Tibial nerve (tissue), 4 donors: ENCODE results near the gene KCNH3.

Source experiments
- EP300 ChIP-seq, 2 donors: sonication (generic); formaldehyde crosslinking; IDR thresholded peaks; one replicate each; pipeline ENCODE4 v1.6.1; 2017; ENCODE audit warnings: antibody characterized with exemption in 2 of 2, mild to moderate bottlenecking in 1 of 2
- TF ChIP-seq, protein P1 (sequence below), 5 experiments: fragments of 200-600 bp in 3 of 5; fragments of 450-650 bp in 2 of 5; sonication (generic) in 3 of 5; IDR thresholded peaks; one replicate each; pipeline ENCODE4 v1.5.1; 2016 to 2019; ENCODE audit warnings: antibody characterized with exemption in 5 of 5, mild to moderate bottlenecking in 3 of 5, moderate library complexity in 2 of 5

DNA sequence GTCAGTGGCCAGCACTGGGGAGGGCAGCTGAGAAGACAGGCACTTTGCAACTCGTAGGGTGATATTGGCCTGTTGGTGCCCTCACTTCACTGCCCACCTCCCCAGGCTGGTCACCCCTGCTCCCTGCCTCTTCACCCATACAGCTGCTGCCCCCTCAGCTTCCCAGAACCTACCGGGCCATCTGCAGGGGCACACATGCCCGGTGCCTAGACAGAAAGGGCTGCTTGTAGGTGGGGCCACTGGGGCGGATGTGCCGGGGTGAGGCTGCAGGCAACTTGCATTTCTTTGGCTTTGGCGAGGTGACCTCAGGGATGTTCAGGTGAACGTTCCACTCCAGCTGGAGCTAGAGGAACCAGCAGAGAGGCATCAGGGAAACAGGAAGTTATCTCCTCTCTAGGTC, 49.5 kb downstream of the KCNH3 start:
- no peak for TF ChIP-seq EP300 (IDR thresholded peaks at IDR 0.05)
- TF ChIP-seq, protein P1, sequence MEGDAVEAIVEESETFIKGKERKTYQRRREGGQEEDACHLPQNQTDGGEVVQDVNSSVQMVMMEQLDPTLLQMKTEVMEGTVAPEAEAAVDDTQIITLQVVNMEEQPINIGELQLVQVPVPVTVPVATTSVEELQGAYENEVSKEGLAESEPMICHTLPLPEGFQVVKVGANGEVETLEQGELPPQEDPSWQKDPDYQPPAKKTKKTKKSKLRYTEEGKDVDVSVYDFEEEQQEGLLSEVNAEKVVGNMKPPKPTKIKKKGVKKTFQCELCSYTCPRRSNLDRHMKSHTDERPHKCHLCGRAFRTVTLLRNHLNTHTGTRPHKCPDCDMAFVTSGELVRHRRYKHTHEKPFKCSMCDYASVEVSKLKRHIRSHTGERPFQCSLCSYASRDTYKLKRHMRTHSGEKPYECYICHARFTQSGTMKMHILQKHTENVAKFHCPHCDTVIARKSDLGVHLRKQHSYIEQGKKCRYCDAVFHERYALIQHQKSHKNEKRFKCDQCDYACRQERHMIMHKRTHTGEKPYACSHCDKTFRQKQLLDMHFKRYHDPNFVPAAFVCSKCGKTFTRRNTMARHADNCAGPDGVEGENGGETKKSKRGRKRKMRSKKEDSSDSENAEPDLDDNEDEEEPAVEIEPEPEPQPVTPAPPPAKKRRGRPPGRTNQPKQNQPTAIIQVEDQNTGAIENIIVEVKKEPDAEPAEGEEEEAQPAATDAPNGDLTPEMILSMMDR (IDR thresholded peaks at IDR 0.05): no peak
